H1 (cell line): Measurements from ENCODE around the gene MBD5. TPM values are rescaled to one million over a fixed set of nuclear protein-coding genes. Genes with fewer than 3 reads are reported as not detected.

Source experiments
- ASH2L ChIP-seq: fragments of 200-600, 300-600 bp; sonication (generic); IDR thresholded peaks from one replicate; pipeline ENCODE4 v1.7.1; 2017; ENCODE audit warnings: low read length
- BRCA1 ChIP-seq: IDR thresholded peaks from 2 replicates; pipeline ENCODE4 v1.6.1; 2012; ENCODE audit warnings: low read depth, low read length, improper control_type of control experiment
- CBX5 ChIP-seq: fragments of 300-800, 300-1000 bp; sonication (generic); IDR thresholded peaks from 2 replicates; pipeline ENCODE4 v1.7.1; 2016; ENCODE audit warnings: antibody characterized with exemption, low read length, low read depth
- KDM4A ChIP-seq: IDR thresholded peaks from one replicate; pipeline ENCODE4 v1.7.1; 2012; ENCODE audit warnings: low read depth, mild to moderate bottlenecking, moderate library complexity, low read length, inconsistent platforms; ENCODE audit not compliant: severe bottlenecking
- PHF8 ChIP-seq: fragments of 200-600 bp; sonication (generic); conservative IDR thresholded peaks from 2 replicates; pipeline ENCODE4 v1.7.1; 2012; ENCODE audit warnings: low read depth, mild to moderate bottlenecking, inconsistent platforms, low read length, moderate library complexity
- polyA plus RNA-seq, 7 experiments: library from polyadenylated mRNA; depleted of rRNA in 3 of 7; stranded (reverse) in 5 of 7; unstranded in 2 of 7; fragments of >200 nt in 5 of 7; fragments of 200-250 nt in 2 of 7; gene quantifications; 1 replicate in 5 of 7; 2 replicates in 1 of 7; 4 replicates in 1 of 7; pipeline versions ENCODE4 v1.2.1 to v1.2.3, GENCODE V29; 2011 to 2013; ENCODE audit warnings: missing spikeins in 2 of 7, mixed read lengths in 2 of 7
- total RNA-seq: library from RNA; stranded (reverse); fragmentation: NEBNext Ultra II Directional; extraction: Animal tissue kit (Norgen Biotek cat#: 25700); gene quantifications from 2 replicates; pipeline ENCODE4 v1.2.1, GENCODE V29; 2021

Gene MBD5
- total and polyA plus RNA-seq, 2 of the 8 experiments (the other 6 are each of a cell fraction or from before 2014, with no cell fraction given): 9.7 to 29.4 TPM

GRCh38 chr2:148136441-148136840 is 115.5 kb downstream of the MBD5 start (continued):
- TF ChIP-seq PHF8: no peak
- no peak for TF ChIP-seq ASH2L
- TF ChIP-seq KDM4A: no peak
- TF ChIP-seq BRCA1: no peak
- TF ChIP-seq CBX5: no peak
- TF ChIP-seq, all 59 proteins: peak for 0
